CD4-positive, alpha-beta T cell treated with Interleukin-6 for 4 hours (primary cell): ENCODE data around the gene MTHFSD.

Experiments used
- DNase-seq: peaks from one replicate; pipeline ENCODE4 v3.0.0-alpha.2; 2020; ENCODE audit warnings: mixed read lengths

Gene MTHFSD

DNA sequence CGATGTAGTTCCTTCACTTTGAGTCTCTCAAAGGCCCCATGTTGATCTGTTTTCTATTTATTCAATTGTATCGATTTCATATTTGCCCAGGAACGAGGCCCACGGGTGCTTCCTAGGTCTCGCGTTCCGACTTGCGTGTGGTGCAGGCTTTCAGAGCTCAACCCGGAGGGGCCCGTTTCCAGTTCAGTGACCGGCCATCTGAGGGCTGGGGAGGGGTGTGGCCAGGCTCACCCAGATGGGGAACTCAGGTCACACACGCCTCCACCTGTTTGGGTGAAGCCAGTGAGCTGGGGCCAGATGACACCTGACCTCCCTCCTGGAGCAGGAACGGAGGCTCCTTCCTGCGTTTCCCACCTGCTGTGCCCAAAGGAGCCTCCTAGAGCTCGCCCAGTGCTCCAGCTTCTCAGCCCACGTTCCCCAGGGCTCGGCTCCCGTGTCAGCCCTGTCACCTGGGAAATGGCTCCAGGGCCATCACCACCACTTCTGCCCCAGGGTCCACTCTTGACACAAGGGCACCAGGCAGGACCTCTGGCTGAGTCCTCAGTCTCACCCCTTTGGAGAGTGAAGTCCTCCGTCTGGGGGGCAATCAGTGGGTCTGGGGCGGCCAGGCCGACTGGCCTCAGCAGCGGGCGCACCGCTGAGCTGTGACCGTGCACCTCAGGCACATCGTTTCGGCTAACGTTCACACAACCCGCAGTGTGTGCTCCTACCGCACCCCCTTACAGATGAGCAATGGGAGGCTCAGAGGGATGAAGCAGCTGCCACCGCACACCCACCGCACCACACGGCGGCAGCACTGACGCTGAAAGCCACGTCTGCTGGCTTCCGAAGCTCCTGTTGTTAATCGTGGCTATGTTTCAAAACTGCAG lies 26.7 kb downstream of the MTHFSD start:
- no peak for DNase-seq

DNA sequence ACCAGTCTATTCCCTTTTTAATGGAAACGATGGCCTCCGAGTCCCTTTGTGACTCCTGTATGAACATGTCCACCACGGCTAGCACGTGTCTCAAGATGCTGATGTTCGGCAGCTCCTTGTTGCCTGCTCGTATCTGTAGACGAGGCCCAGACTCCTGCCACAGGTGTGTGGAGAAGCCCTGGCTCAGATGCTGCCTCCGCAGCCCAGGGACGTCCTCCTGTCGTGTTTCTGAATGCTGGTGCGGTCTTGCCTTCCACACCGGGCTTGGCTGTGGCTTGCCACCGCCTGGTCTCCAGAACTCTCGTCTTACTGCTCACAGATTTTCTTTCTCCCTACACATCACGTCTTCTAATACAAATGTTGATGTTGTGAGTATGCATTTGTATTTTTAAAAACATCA lies 27.7 kb downstream of the MTHFSD start:
- no peak for DNase-seq

DNA sequence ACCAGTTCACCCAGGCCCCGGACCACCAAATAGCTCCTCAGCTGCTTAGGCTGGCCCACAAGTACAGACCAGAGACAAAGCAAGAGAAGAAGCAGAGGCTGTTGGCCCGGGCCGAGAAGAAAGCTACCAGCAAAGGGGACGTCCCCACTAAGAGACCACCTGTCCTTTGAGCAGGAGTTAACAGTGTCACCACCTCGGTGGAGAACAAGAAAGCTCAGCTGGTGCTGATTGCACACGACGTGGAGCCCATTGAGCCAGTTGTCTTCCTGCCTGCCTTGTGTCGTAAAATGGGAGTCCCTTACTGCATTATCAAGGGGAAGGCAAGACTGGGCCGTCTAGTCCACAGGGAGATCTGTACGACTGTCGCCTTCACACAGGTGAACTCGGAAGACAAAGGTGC lies 29.3 kb downstream of the MTHFSD start:
- DNase-seq, result no peak

- DNase-seq, result no peak
Measured at GRCh38 chr16:86524029-86524428, 31.0 kb downstream of the MTHFSD start.

- DNase-seq, result no peak
Measured at GRCh38 chr16:86523166-86523740, 31.8 kb downstream of the MTHFSD start.

GRCh38 chr16:86522634-86523033 lies 32.4 kb downstream of the MTHFSD start:
- no peak for DNase-seq

DNA sequence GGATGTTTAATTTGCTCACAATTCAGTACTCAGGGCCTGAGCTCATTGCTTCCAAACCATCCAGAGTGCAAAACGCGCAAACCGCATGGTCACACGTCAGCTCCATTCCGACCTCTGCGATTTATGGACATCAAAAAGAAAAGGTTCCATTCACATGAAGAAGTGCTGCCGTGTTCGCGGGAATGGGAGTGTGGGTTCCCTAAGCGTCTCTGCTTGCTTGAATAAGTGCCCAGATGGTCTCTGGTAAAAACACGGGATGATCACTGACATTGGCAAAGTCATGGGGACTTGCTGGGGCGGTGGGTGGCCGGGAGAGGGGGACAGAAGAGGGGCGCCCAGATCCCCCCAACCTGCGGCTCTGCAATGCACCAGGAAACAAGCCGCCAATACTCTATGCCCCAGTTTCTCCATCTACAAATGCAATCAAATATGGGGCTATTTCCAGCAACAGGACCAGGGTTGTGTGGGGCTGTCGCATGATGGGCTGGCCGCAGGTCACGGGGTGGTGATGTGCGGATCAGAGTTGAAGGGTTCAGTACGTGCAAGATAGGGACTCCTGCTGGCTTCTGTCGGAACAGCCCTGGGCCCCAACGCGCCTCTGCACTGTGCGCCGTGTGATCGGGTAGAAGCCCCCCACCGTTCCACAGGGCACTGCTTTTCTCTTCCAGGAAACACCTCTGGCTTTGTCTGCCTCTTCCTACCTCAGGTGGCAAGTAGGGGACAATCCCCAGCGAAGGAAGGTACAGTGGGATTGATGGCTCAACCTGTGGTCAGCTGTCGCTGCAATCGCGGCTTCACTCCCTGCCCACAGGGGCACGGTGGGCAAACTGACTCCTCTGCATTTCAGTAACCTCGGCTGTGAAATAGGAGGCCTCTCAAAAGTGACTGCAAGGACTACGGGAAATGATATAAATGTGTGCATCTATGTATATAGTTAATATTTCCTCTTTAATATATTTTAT lies 33.5 kb downstream of the MTHFSD start:
- no peak for DNase-seq

DNA sequence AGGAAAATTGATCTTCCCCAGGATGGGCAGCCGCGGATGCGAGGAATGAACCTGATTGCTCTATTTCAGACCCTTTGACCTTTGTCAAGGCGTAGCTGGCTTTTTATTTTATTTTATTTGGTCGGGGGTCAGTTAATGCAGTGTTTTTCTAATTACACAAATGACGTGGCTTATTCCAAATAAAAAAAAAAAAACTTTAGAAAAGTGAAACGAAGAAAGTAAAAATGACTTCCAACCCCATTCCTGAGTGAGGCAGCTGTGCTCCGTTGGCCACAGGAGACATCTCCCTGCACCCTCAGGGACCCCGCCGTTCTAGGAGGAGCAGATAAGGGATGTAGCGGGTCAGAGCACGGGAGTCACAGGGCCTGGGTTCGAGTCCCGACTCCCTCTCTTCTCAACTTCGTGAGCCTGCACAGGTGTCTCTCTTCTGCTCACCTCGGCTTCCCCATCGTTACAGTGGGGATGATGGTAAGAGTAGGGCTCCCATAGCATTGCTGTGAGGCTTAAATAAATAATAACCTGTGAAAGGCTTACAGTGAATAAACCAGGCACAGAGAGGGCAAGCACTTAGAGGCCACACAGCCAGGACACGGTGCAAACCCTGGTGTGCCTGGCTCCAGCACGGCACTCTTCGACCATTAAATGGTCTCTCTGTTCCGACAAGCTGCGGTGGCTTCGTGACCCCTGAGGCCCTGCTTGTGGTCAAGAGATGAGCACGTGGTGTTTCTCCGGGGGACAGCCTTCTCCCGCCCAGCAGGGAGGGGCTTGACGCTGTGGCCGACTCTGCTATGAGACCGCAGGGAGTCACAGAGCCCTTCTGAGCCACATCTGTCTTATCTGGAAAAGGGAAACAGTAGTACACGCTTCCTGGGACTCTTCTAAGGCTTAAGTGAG lies 34.5 kb downstream of the MTHFSD start:
- no peak for DNase-seq

DNA sequence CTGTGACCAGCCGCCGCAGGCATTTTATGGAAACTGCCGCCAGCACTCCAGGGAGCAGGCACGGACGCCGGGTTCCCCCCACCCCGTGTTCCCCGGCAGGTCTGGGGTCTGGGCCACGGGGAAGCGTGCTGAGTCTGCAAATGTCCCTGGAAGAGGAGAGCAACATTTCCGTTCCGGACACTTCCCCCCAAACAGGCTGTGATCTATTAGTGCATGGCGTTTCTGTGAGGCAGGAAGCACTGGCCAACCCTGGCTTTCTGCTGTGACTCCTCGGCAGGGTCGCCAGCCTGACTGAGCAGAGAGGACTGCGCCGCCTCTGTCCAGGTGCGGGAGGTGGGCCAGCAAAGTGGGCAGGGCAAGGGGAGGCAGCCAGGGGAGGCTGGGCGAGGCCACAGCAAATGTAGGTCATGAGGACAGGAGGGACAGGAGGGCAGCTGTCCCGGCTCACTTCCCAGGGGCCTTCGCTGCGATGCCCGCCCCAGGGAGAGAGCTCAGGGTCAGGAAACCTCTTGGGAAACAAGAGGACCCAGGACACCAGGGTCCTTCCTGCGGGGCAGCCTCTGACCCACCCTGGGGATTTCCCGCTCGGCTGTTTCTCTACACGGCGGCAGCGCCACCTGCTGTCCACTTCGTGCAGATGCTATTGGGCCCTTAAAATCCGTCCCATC lies 35.3 kb downstream of the MTHFSD start:
- DNase-seq, result peak; percentile 59

DNA sequence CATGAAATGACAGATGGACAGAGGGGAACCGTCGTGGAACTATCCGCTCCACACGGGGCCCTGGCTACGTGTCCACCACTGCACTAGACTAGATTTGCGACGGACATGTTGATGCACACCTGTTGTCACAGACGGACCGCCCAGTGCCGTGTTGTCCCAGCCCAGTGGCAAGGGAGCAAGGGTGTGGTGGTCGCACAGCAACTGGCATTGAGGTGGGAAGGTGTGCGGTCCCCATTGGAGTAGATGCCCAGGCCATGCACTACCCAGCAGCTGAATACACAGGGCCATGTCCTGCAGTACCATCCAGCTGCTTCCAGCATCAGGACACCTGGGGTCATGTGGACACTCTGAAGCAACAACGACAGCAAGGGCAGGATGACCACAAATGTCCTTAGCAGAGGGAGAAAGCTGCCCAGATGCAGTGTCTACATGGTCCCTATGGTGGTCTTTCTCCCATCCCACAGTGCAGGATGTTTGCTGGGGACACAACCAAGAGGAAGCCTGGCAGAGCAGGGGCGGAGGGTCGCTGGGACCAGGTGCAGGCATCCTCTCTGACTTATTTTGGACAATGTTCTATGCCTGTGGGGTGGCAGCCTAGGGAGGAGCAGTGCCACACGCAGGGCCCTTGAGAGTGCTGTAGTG lies 35.9 kb downstream of the MTHFSD start:
- no peak for DNase-seq

- no peak for DNase-seq
Measured at GRCh38 chr16:86517652-86518258, 37.3 kb downstream of the MTHFSD start.

GRCh38 chr16:86517033-86517432 lies 38.0 kb downstream of the MTHFSD start:
- DNase-seq, result no peak

GRCh38 chr16:86516623-86517003 lies 38.4 kb downstream of the MTHFSD start:
- no peak for DNase-seq

GRCh38 chr16:86515777-86516622 lies 39.0 kb downstream of the MTHFSD start:
- no peak for DNase-seq

- DNase-seq, result no peak
Measured at GRCh38 chr16:86515413-86515776, 39.6 kb downstream of the MTHFSD start.

- no peak for DNase-seq
Measured at GRCh38 chr16:86514481-86515376, 40.3 kb downstream of the MTHFSD start.

DNA sequence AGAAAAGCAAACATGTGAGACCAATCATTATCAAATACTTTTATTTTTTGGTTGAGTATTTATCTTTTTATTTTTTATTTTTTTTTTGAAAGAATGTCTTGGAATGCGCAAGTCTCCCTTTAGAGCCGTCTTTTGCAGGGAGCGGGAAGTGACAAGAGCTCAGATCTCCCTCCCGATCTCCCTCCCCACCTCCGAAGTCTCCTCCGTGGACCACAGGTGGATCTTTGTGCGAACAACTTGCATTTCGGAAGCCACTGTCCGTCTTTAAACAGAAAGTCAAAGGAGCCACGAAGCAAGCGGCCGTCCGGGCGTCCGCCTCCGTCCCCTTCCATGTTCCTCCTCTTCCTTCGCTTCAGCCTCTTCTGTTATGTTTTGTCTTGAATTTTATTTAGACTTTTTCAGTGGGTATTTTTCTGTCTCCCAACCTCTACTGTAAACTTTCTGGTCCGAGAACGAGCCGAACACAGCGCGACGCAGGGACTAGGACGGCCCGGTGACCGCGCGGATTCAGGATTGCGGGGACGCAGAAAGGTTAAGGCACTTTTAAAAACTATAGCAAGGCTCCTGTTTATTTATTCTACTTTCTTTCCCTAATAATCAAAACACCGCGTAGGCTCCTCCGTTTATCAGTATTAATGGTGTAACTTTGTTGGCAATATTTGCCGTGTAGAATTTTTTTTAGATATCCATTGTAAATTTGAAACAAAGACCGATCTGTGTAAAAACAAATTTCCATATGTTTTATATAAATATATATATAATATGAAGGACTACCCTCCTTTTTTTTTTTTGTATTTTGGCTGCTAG lies 41.4 kb downstream of the MTHFSD start:
- no peak for DNase-seq
